Epithelial cell of proximal tubule (primary cell): ENCODE data around the gene TBC1D4. TPM values are rescaled to one million over a fixed set of nuclear protein-coding genes. Genes with fewer than 3 reads are reported as not detected.
"Not testable (repeated sequence)": the region's sequence is repeated elsewhere in the genome, so short reads cannot be mapped to it uniquely, and the experiment has no call there.

Source experiments
- DNase-seq: peaks from one replicate; pipeline ENCODE4 v3.0.0-alpha.2; 2011; ENCODE audit warnings: low read depth
- H3K4me3 ChIP-seq: 2 replicates; pipeline ENCODE4 v1.5.1; 2011; ENCODE audit warnings: low read depth, mild to moderate bottlenecking, low read length
- total RNA-seq: library from RNA; depleted of rRNA; stranded (reverse); fragments of >200 nt; gene quantifications from 2 replicates; pipeline ENCODE4 v1.2.3, GENCODE V29; 2015
- TF ChIP-seq, protein P1 (sequence below): conservative IDR thresholded peaks from 2 replicates; pipeline ENCODE4 v1.5.1; 2012; ENCODE audit warnings: low read depth, mild to moderate bottlenecking, low read length

Gene TBC1D4
- total RNA-seq, 1 donor from 2014 or later: 20.9 TPM

DNA sequence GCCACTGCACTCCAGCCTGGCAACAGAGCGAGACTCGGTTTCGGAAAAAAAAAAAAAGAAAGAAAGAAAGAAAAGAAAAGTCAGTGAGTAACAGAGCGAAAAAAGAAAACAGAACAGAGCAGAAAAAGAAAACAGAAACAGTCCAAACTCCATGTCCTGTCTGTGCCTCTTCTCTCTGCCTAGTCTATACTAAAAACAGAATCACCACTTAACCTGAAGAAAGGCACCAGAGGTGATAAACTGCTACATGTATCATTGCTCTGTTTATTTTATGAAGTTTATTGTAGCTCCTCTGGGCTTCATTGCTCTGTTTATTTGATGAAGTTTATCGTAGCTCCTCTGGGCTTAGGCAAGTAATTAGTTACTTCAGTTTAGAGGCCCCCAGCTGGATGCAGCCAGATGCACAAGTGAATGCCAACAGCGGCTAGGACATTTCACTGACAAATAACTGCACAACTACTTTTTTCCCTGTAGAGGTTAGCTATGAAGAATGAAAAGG, 39.2 kb downstream of the TBC1D4 start:
- TF ChIP-seq, protein P1, sequence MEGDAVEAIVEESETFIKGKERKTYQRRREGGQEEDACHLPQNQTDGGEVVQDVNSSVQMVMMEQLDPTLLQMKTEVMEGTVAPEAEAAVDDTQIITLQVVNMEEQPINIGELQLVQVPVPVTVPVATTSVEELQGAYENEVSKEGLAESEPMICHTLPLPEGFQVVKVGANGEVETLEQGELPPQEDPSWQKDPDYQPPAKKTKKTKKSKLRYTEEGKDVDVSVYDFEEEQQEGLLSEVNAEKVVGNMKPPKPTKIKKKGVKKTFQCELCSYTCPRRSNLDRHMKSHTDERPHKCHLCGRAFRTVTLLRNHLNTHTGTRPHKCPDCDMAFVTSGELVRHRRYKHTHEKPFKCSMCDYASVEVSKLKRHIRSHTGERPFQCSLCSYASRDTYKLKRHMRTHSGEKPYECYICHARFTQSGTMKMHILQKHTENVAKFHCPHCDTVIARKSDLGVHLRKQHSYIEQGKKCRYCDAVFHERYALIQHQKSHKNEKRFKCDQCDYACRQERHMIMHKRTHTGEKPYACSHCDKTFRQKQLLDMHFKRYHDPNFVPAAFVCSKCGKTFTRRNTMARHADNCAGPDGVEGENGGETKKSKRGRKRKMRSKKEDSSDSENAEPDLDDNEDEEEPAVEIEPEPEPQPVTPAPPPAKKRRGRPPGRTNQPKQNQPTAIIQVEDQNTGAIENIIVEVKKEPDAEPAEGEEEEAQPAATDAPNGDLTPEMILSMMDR: peak; percentile 14
- H3K4me3 ChIP-seq: peak overlapping the region; percentile 35
- DNase-seq: no peak

DNA sequence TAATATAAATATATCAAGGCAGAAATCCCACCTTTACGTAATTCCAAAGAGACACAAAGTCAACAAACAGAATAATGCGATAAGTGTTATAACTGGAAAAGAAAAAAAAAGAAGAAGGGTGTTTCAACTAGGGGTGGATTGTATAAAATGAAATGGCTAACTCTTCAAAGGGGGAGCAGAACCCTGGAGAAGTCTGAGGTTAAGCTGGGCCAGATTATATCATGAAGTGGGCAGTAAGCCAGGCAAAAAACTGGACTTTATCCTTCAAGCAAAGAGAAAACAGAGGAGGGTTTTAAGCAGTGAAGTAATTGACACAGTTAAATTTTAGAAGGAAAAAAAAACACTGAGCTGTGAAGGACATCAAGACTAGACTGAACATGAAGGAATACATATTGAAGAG, 41.9 kb downstream of the TBC1D4 start:
- TF ChIP-seq, protein P1: no peak
- no peak overlapping the region for H3K4me3 ChIP-seq
- no peak for DNase-seq

- TF ChIP-seq, protein P1: no peak
- DNase-seq: no peak
- no peak overlapping the region for H3K4me3 ChIP-seq
These were observed 44.2 kb downstream of the TBC1D4 start for GRCh38 chr13:75437582-75438318.

DNA sequence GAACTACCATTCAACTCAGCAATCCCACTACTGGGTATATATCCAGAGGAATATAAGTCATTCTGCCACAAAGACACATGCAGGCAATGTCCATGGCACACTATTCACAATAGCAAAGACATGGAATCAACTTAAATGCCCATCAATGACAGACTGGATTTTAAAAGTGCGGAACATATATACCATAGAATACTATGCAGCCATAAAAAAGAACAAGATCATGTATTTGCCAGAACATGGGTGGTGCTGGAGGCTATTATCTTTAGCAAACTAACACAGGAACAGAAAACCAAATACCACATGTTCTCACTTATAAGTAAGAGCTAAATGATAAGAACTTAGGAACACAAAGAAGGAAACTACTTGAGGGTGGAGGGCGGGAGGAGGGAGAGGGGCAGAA, 47.8 kb downstream of the TBC1D4 start:
- H3K4me3 ChIP-seq, DNase-seq: not testable (repeated sequence)

- no peak for DNase-seq
- H3K4me3 ChIP-seq: no peak overlapping the region
- TF ChIP-seq, protein P1: no peak
These were observed 49.1 kb downstream of the TBC1D4 start for GRCh38 chr13:75432811-75433244.

- DNase-seq: no peak
- TF ChIP-seq, protein P1: peak; percentile 51
- H3K4me3 ChIP-seq: no peak overlapping the region
These were observed 49.9 kb downstream of the TBC1D4 start for GRCh38 chr13:75432045-75432444.

GRCh38 chr13:75430436-75431209, 51.3 kb downstream of the TBC1D4 start:
- TF ChIP-seq, protein P1: no peak
- no peak overlapping the region for H3K4me3 ChIP-seq
- no peak for DNase-seq
